Endothelial cell of umbilical vein (primary cell): Measurements from ENCODE around the gene CPA2. TPM values are rescaled to one million over a fixed set of nuclear protein-coding genes. Genes with fewer than 3 reads are reported as not detected.

Experiments
- BruUV-seq: library from RNA; stranded (reverse); fragments of 400-500 nt; replicated peaks from 2 replicates; lab custom pipeline; 2021; lab: Mats Ljungman, UMichigan
- CTCF ChIA-PET: fragments of 300-600, 350-600 bp; sonication (Branson Sonifier 250); formaldehyde crosslinking; loops from one replicate; lab custom pipeline; 2021; ENCODE audit warnings: antibody characterized with exemption, inconsistent platforms; lab: Charles Lee
- POLR2A ChIA-PET: fragments of 300-600, 350-600 bp; sonication (Branson Sonifier 250); formaldehyde crosslinking; loops from one replicate; lab custom pipeline; 2021; ENCODE audit warnings: antibody characterized with exemption, inconsistent platforms; lab: Charles Lee
- DNase-seq: peaks from one replicate; pipeline ENCODE4 v3.0.0-alpha.2; 2011; ENCODE audit warnings: low read depth, low spot score
- FAIRE-seq: peaks from 2 replicates; lab custom pipeline; 2011; peaks lifted over from hg19 to GRCh38; lab: Jason Lieb, UNC
- H2AFZ ChIP-seq: 2 replicates; pipeline ENCODE4 v1.6.0; 2012; ENCODE audit warnings: low read depth, low read length, control low read depth, inconsistent platforms
- H3K27ac ChIP-seq: 2 replicates; pipeline ENCODE4 v1.5.1; 2011; ENCODE audit warnings: low read depth, mild to moderate bottlenecking, control low read depth, low read length, moderate library complexity; ENCODE audit not compliant: insufficient read depth
- H3K27me3 ChIP-seq, 2 experiments: 2 replicates each; pipeline versions ENCODE4 v1.6.0 to v1.6.1; 2011; ENCODE audit warnings: low read length in 2 of 2, mixed read lengths in 1 of 2; ENCODE audit not compliant: control insufficient read depth in 2 of 2, insufficient read depth in 2 of 2
- H3K36me3 ChIP-seq, 2 experiments: 2 replicates in 1 of 2; 3 replicates in 1 of 2; pipeline ENCODE4 v1.5.1; 2011; ENCODE audit warnings: low read length in 2 of 2, mild to moderate bottlenecking in 1 of 2, moderate library complexity in 1 of 2; ENCODE audit not compliant: control insufficient read depth in 2 of 2, insufficient read depth in 2 of 2; ENCODE audit errors: extremely low read depth in 1 of 2
- H3K4me1 ChIP-seq: 3 replicates; pipeline ENCODE4 v1.5.1; 2011; ENCODE audit warnings: mild to moderate bottlenecking, low read length; ENCODE audit not compliant: control insufficient read depth, insufficient read depth; ENCODE audit errors: extremely low read depth
- H3K4me2 ChIP-seq: 2 replicates; pipeline ENCODE4 v1.6.1; 2011; ENCODE audit warnings: low read length, control low read depth, mixed read lengths; ENCODE audit not compliant: insufficient read depth
- H3K4me3 ChIP-seq, 3 experiments: fragments of 200-600 bp in 1 of 3; sonication (generic), shearing (Covaris generic) in 1 of 3; replicated peaks in 1 of 3; 2 replicates each; pipeline ENCODE4 v1.5.1; 2011 to 2016; ENCODE audit warnings: control low read depth in 3 of 3, low read length in 3 of 3, mild to moderate bottlenecking in 2 of 3, inconsistent platforms in 1 of 3, low read depth in 1 of 3, moderate library complexity in 1 of 3; ENCODE audit not compliant: insufficient read depth in 1 of 3
- H3K79me2 ChIP-seq: 2 replicates; pipeline ENCODE4 v1.6.0; 2012; ENCODE audit warnings: low read length, inconsistent platforms; ENCODE audit not compliant: control insufficient read depth, insufficient read depth
- H3K9ac ChIP-seq: replicated peaks from 2 replicates; pipeline ENCODE3; 2011; ENCODE audit warnings: low read length, control low read depth; ENCODE audit not compliant: insufficient read depth; ENCODE audit errors: extremely low read depth
- H3K9me1 ChIP-seq: replicated peaks from 3 replicates; pipeline ENCODE4 v1.6.0; 2011; ENCODE audit warnings: mild to moderate bottlenecking, low read length; ENCODE audit not compliant: control insufficient read depth, insufficient read depth; ENCODE audit errors: extremely low read depth
- H3K9me3 ChIP-seq: replicated peaks from 2 replicates; pipeline ENCODE4 v1.5.1; 2012; ENCODE audit warnings: low read length, inconsistent platforms; ENCODE audit not compliant: control insufficient read depth, insufficient read depth
- H4K20me1 ChIP-seq: replicated peaks from 2 replicates; pipeline ENCODE3; 2011; ENCODE audit warnings: mild to moderate bottlenecking, low read length; ENCODE audit not compliant: control insufficient read depth, insufficient read depth; ENCODE audit errors: extremely low read depth
- CTCF ChIP-seq, 2 donors: IDR thresholded peaks; 1 replicate in 1 of 2; 2 replicates in 1 of 2; pipeline ENCODE4 v1.5.1; 2011; ENCODE audit warnings: low read length in 2 of 2, mild to moderate bottlenecking in 2 of 2, moderate library complexity in 2 of 2, control low read depth in 1 of 2, inconsistent platforms in 1 of 2, low read depth in 1 of 2; ENCODE audit not compliant: insufficient read depth in 1 of 2; ENCODE audit errors: extremely low read depth in 1 of 2
- EZH2 ChIP-seq: IDR thresholded peaks from 2 replicates; pipeline ENCODE4 v1.6.1; 2012; ENCODE audit warnings: borderline replicate concordance, low read depth, mild to moderate bottlenecking, moderate library complexity, low read length, inconsistent platforms; ENCODE audit not compliant: severe bottlenecking
- FOS ChIP-seq: IDR thresholded peaks from 2 replicates; pipeline ENCODE4 v1.6.1; 2011; ENCODE audit warnings: mild to moderate bottlenecking, low read length, moderate library complexity, borderline replicate concordance; ENCODE audit not compliant: insufficient read depth
- GATA2 ChIP-seq: IDR thresholded peaks from 2 replicates; pipeline ENCODE4 v1.7.0; 2011; ENCODE audit warnings: low read depth, mild to moderate bottlenecking, moderate library complexity, mixed read lengths, low read length; ENCODE audit not compliant: insufficient read length, insufficient read depth
- JUN ChIP-seq: IDR thresholded peaks from 2 replicates; pipeline ENCODE4 v1.6.1; 2011; ENCODE audit warnings: borderline replicate concordance, low read depth; ENCODE audit not compliant: insufficient read length, insufficient read depth
- MAX ChIP-seq: IDR thresholded peaks from 2 replicates; pipeline ENCODE4 v1.6.1; 2011; ENCODE audit not compliant: insufficient read depth, insufficient read length
- MYC ChIP-seq: IDR thresholded peaks from one replicate; pipeline ENCODE4 v1.6.1; 2011; ENCODE audit warnings: mild to moderate bottlenecking, low read depth, low read length
- POLR2A ChIP-seq: IDR thresholded peaks from 2 replicates; pipeline ENCODE4 v1.6.1; 2012; ENCODE audit warnings: low read depth, mild to moderate bottlenecking, control low read depth, low read length
- POLR2AphosphoS5 ChIP-seq: IDR thresholded peaks from 2 replicates; pipeline ENCODE4 v1.6.1; 2012; ENCODE audit warnings: low read depth, mild to moderate bottlenecking, control low read depth, low read length, moderate library complexity; ENCODE audit not compliant: insufficient read depth
- dilution Hi-C: fragments of 300-500 bp; cut with MboI; formaldehyde crosslinking; loops from one replicate; pipeline ENCODE4 v1.15.0; 2019; ENCODE audit warnings: low sequenced_read_pairs; ENCODE audit not compliant: extremely low pct_ligation_motif_present
- intact Hi-C: fragments of 100-400 bp; cut with micrococcal nuclease; formaldehyde crosslinking; loops from one replicate; pipeline ENCODE4 v1.10.0; 2022
- polyA plus RNA-seq, 4 experiments: library from polyadenylated mRNA; depleted of rRNA in 3 of 4; stranded (reverse) in 3 of 4; unstranded in 1 of 4; fragments of >200 nt; gene quantifications; 2 replicates each; pipeline versions ENCODE4 v1.2.1 to v1.2.3, GENCODE V29; 2011 to 2012; ENCODE audit warnings: missing spikeins in 1 of 4
- total RNA-seq: library from RNA; stranded (reverse); gene quantifications from 2 replicates; pipeline ENCODE4 v1.2.3, GENCODE V29; 2021

The CPA2 gene
- total and polyA plus RNA-seq, 2 donors (not counting 3 experiments of a cell fraction or from before 2014, with no cell fraction given): not detected

GRCh38 chr7:130288168-130288567, 21.5 kb downstream of the CPA2 start:
- FAIRE-seq: no peak
- H3K9me3 ChIP-seq: no peaks in the 10 kb centered on the region
- TF ChIP-seq CTCF (IDR thresholded peaks at IDR 0.05; ENCODE audit: extremely low read depth in 1 of 2, insufficient read depth in 1 of 2, low read depth in 1 of 2, low read length in 2 of 2) (no peak), GATA2 (no peak), JUN (no peak), EZH2 (no peak), MYC (no peak), POLR2A (no peak), FOS (no peak), MAX (no peak), POLR2AphosphoS5 (no peak)
- H4K20me1 ChIP-seq: no peaks in the 10 kb centered on the region
- H3K79me2 ChIP-seq: no peaks in the 10 kb centered on the region
- BruUV-seq: no TSS peak
- no peak overlapping the region for H3K4me3 ChIP-seq
- H3K9ac ChIP-seq: no peak overlapping the region
- H3K27me3 ChIP-seq: no peaks in the 10 kb centered on the region
- intact Hi-C loops: no loop called here
- H2AFZ ChIP-seq: no peak overlapping the region
- H3K27ac ChIP-seq: no peak overlapping the region
- ChIA-PET CTCF (interaction anchor here (1.4 kb wide), 2 partner anchors 195 to 470 kb away, joined by 3 read pairs; no protein-coding TSS in a partner anchor), POLR2A (no interaction called here)
- no peaks in the 10 kb centered on the region for H3K4me1 ChIP-seq
- no peaks in the 10 kb centered on the region for H3K9me1 ChIP-seq
- no peak overlapping the region for H3K4me2 ChIP-seq
- dilution Hi-C loops: no loop called here
- DNase-seq: no peak
- H3K36me3 ChIP-seq: no peaks in the 10 kb centered on the region
